Middle frontal gyrus (tissue), 1 donor: ENCODE measurements around the gene BDH2.

Experiments used
- DNase-seq: peaks from one replicate; pipeline ENCODE4 v3.0.0-alpha.2; 2015; ENCODE audit warnings: low spot score; ENCODE audit errors: extremely low spot score

The BDH2 gene

DNA sequence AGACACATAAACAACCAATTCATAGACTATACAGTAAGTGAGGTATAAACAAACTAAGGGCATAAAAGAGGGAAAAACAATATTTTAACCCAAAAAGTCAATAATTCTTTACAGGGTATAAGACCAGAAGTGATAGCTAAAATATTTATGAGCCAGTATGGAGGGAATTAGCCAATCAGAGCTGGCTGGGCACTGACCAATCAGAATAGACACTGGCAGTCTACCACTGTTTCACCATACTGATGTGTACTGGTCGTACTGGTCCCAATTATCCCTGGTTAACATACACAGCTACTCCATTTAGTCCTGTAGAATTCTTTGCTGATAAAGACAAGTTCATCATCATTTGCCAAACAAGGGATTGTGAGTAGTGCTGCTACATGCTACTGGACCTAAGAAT, 70.3 kb downstream of the BDH2 start:
- DNase-seq: no peak
